Fibroblast of lung (primary cell): Measurements from ENCODE around the gene ATP1A3. TPM values are rescaled to one million over a fixed set of nuclear protein-coding genes. Genes with fewer than 3 reads are reported as not detected.
A peak's percentile ranks its signal among the peaks of the same experiment; 100 is the strongest.

Source experiments
- DNase-seq, 2 donors: peaks; one replicate each; pipeline versions ENCODE4 v3.0.0 to v3.0.0-alpha.2; 2010; ENCODE audit warnings: low read depth in 2 of 2
- H2AFZ ChIP-seq: 2 replicates; pipeline ENCODE4 v1.5.1; 2012; ENCODE audit warnings: low read length, control low read depth, inconsistent platforms
- H3K27ac ChIP-seq: 2 replicates; pipeline ENCODE4 v1.5.1; 2011; ENCODE audit warnings: low read length, control low read depth; ENCODE audit not compliant: insufficient read depth
- H3K27me3 ChIP-seq: 2 replicates; pipeline ENCODE4 v1.5.1; 2011; ENCODE audit warnings: mild to moderate bottlenecking, low read length; ENCODE audit not compliant: control insufficient read depth, insufficient read depth
- H3K36me3 ChIP-seq: 2 replicates; pipeline ENCODE4 v1.5.1; 2011; ENCODE audit warnings: low read length; ENCODE audit not compliant: control insufficient read depth, insufficient read depth
- H3K4me1 ChIP-seq: 2 replicates; pipeline ENCODE4 v1.5.1; 2011; ENCODE audit warnings: low read length; ENCODE audit not compliant: control insufficient read depth, insufficient read depth; ENCODE audit errors: extremely low read depth
- H3K4me2 ChIP-seq: 2 replicates; pipeline ENCODE4 v1.5.1; 2011; ENCODE audit warnings: low read length, control low read depth; ENCODE audit not compliant: insufficient read depth; ENCODE audit errors: extremely low read depth
- H3K4me3 ChIP-seq, 4 experiments: fragments of 200-600 bp in 1 of 4; sonication (generic) in 1 of 4; replicated peaks in 1 of 4; 2 replicates each; pipeline ENCODE4 v1.5.1; 2011 to 2016; ENCODE audit warnings: low read length in 4 of 4, low read depth in 3 of 4, mild to moderate bottlenecking in 3 of 4, control low read depth in 2 of 4, inconsistent platforms in 1 of 4, mixed read lengths in 1 of 4; ENCODE audit not compliant: insufficient read depth in 1 of 4; ENCODE audit errors: control extremely low read depth in 1 of 4
- H3K79me2 ChIP-seq: 2 replicates; pipeline ENCODE4 v1.5.1; 2012; ENCODE audit warnings: mild to moderate bottlenecking, low read length, inconsistent platforms; ENCODE audit not compliant: control insufficient read depth, insufficient read depth
- H3K9ac ChIP-seq: 2 replicates; pipeline ENCODE4 v1.5.1; 2011; ENCODE audit warnings: mild to moderate bottlenecking, low read length, control low read depth; ENCODE audit not compliant: insufficient read depth
- H3K9me3 ChIP-seq: 2 replicates; pipeline ENCODE4 v1.5.1; 2012; ENCODE audit warnings: low read depth, low read length; ENCODE audit not compliant: control insufficient read depth, insufficient read depth
- H4K20me1 ChIP-seq: 2 replicates; pipeline ENCODE4 v1.5.1; 2011; ENCODE audit warnings: low read length; ENCODE audit not compliant: control insufficient read depth, insufficient read depth; ENCODE audit errors: extremely low read depth
- CTCF ChIP-seq, 2 donors: IDR thresholded peaks in 1 of 2; conservative IDR thresholded peaks in 1 of 2; 1 replicate in 1 of 2; 2 replicates in 1 of 2; pipeline ENCODE4 v1.5.1; 2011 to 2012; ENCODE audit warnings: low read length in 2 of 2, control low read depth in 1 of 2, inconsistent platforms in 1 of 2, low read depth in 1 of 2, mild to moderate bottlenecking in 1 of 2
- EZH2 ChIP-seq: IDR thresholded peaks from 2 replicates; pipeline ENCODE4 v1.5.1; 2012; ENCODE audit warnings: low read length, control low read depth, mild to moderate bottlenecking; ENCODE audit errors: missing control alignments
- polyA plus RNA-seq, 2 donors: library from polyadenylated mRNA; depleted of rRNA in 1 of 2; stranded (reverse) in 1 of 2; unstranded in 1 of 2; fragments of >200 nt; gene quantifications; 2 replicates each; pipeline ENCODE4 v1.2.1, GENCODE V29; 2011 to 2012; ENCODE audit warnings: missing spikeins in 1 of 2
- total RNA-seq: library from RNA; depleted of rRNA; stranded (reverse); fragments of >200 nt; gene quantifications from 2 replicates; pipeline ENCODE4 v1.2.1, GENCODE V29; 2014

The ATP1A3 gene
- total and polyA plus RNA-seq, 2 donors (not counting 1 experiment from before 2014, with no cell fraction given), result 0.17 TPM; not detected in 1

- no peaks in the 10 kb centered on the region for H3K79me2 ChIP-seq
- H3K9ac ChIP-seq, result no peak overlapping the region
- H2AFZ ChIP-seq, result no peak overlapping the region
- no peaks in the 10 kb centered on the region for H3K36me3 ChIP-seq
- H3K27me3 ChIP-seq, result peaks cover 33% of the 10 kb centered on the region
- H3K4me3 ChIP-seq, result no peak overlapping the region
- H3K4me2 ChIP-seq, result no peak overlapping the region
- H3K27ac ChIP-seq, result no peak overlapping the region
- DNase-seq, result peak; percentile 27 to 36
- no peaks in the 10 kb centered on the region for H4K20me1 ChIP-seq
- H3K9me3 ChIP-seq, result no peaks in the 10 kb centered on the region
- TF ChIP-seq CTCF (conservative IDR thresholded peaks at IDR 0.05 in 1 of 2, IDR thresholded peaks at IDR 0.05 in 1 of 2; ENCODE audit: low read depth in 1 of 2, low read length in 2 of 2) (peak; percentile 53 to 55), EZH2 (no peak)
- H3K4me1 ChIP-seq, result no peaks in the 10 kb centered on the region
These were observed 4.4 kb upstream of the ATP1A3 start for GRCh38 chr19:41998246-41999020.

GRCh38 chr19:41997851-41998229 is 3.8 kb upstream of the ATP1A3 start:
- no peak overlapping the region for H2AFZ ChIP-seq
- H3K4me2 ChIP-seq, result no peak overlapping the region
- no peaks in the 10 kb centered on the region for H3K9me3 ChIP-seq
- no peaks in the 10 kb centered on the region for H3K79me2 ChIP-seq
- H3K4me1 ChIP-seq, result no peaks in the 10 kb centered on the region
- TF ChIP-seq CTCF (conservative IDR thresholded peaks at IDR 0.05 in 1 of 2, IDR thresholded peaks at IDR 0.05 in 1 of 2; ENCODE audit: low read depth in 1 of 2, low read length in 2 of 2) (no peak), EZH2 (no peak)
- no peak overlapping the region for H3K4me3 ChIP-seq
- no peak overlapping the region for H3K27ac ChIP-seq
- H3K27me3 ChIP-seq, result peaks cover 37% of the 10 kb centered on the region
- H3K9ac ChIP-seq, result no peak overlapping the region
- H3K36me3 ChIP-seq, result no peaks in the 10 kb centered on the region
- DNase-seq, result no peak
- H4K20me1 ChIP-seq, result no peaks in the 10 kb centered on the region

GRCh38 chr19:41997121-41997850 is 3.3 kb upstream of the ATP1A3 start:
- no peak overlapping the region for H3K9ac ChIP-seq
- DNase-seq, result peak; percentile 27 to 29
- no peaks in the 10 kb centered on the region for H3K9me3 ChIP-seq
- no peaks in the 10 kb centered on the region for H3K4me1 ChIP-seq
- no peaks in the 10 kb centered on the region for H4K20me1 ChIP-seq
- H3K4me2 ChIP-seq, result no peak overlapping the region
- peaks cover 37% of the 10 kb centered on the region for H3K27me3 ChIP-seq
- no peaks in the 10 kb centered on the region for H3K79me2 ChIP-seq
- H3K4me3 ChIP-seq, result no peak overlapping the region
- TF ChIP-seq CTCF (conservative IDR thresholded peaks at IDR 0.05 in 1 of 2, IDR thresholded peaks at IDR 0.05 in 1 of 2; ENCODE audit: low read depth in 1 of 2, low read length in 2 of 2) (no peak), EZH2 (peak; percentile 57)
- H3K36me3 ChIP-seq, result no peaks in the 10 kb centered on the region
- no peak overlapping the region for H3K27ac ChIP-seq
- no peak overlapping the region for H2AFZ ChIP-seq
